Measurements from ENCODE around the gene EHMT1.

DNA sequence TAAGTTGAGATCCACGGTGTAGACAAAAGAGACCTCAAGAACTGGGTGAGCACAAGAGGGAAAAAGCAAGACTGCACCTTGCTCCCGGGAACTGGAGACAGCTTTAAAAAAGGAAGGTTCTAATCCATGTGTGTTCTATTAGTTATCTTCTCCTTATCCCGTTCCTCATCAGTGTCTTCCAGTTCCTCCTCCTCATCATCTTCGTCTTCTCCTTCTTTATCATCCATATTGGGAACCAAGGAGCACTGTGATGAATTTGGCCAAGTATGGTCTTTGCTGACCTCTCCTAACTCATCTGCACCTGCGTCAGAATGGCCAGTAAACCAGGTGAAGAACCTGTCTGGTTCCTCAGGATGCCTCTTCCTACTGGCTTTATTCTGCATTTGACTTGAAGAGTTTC is 22.1 kb downstream of the EHMT1 start:
- no peak for TF ChIP-seq CTCF (IDR thresholded peaks at IDR 0.05)
- no peak for TF ChIP-seq POLR2A (IDR thresholded peaks at IDR 0.05)

All from right lobe of liver (tissue), 4 donors.